Keratinocyte (primary cell): ENCODE measurements around the gene MRPS22. TPM values are rescaled to one million over a fixed set of nuclear protein-coding genes. Genes with fewer than 3 reads are reported as not detected.

Source experiments
- DNase-seq: peaks from one replicate; pipeline ENCODE4 v3.0.0-alpha.2; 2011; ENCODE audit warnings: low read depth, missing footprints, low spot score
- FAIRE-seq: peaks from 2 replicates; lab custom pipeline; 2011; peaks lifted over from hg19 to GRCh38; lab: Jason Lieb, UNC
- H2AFZ ChIP-seq: 2 replicates; pipeline ENCODE4 v1.6.0; 2012; ENCODE audit warnings: low read length, control low read depth, inconsistent platforms; ENCODE audit not compliant: control insufficient read depth
- H3K27ac ChIP-seq: 2 replicates; pipeline ENCODE4 v1.5.1; 2011; ENCODE audit warnings: low read length; ENCODE audit not compliant: control insufficient read depth, insufficient read depth
- H3K27me3 ChIP-seq: 3 replicates; pipeline ENCODE4 v1.6.0; 2011; ENCODE audit warnings: low read length; ENCODE audit not compliant: control insufficient read depth, insufficient read depth; ENCODE audit errors: extremely low read depth
- H3K36me3 ChIP-seq, 2 experiments: 2 replicates in 1 of 2; 3 replicates in 1 of 2; pipeline ENCODE4 v1.5.1; 2011; ENCODE audit warnings: low read length in 2 of 2, mild to moderate bottlenecking in 1 of 2; ENCODE audit not compliant: control insufficient read depth in 2 of 2, insufficient read depth in 2 of 2; ENCODE audit errors: extremely low read depth in 1 of 2
- H3K4me1 ChIP-seq: 3 replicates; pipeline ENCODE4 v1.5.1; 2011; ENCODE audit warnings: low read length; ENCODE audit not compliant: control insufficient read depth, insufficient read depth; ENCODE audit errors: extremely low read depth
- H3K4me2 ChIP-seq: 3 replicates; pipeline ENCODE4 v1.6.0; 2011; ENCODE audit warnings: low read depth, low read length; ENCODE audit not compliant: control insufficient read depth, insufficient read depth; ENCODE audit errors: extremely low read depth
- H3K4me3 ChIP-seq, 3 experiments: fragments of 200-600 bp in 1 of 3; sonication (generic) in 1 of 3; 2 replicates in 2 of 3; 3 replicates in 1 of 3; pipeline ENCODE4 v1.5.1; 2011 to 2016; ENCODE audit warnings: low read length in 3 of 3, mild to moderate bottlenecking in 3 of 3, control low read depth in 2 of 3, inconsistent platforms in 1 of 3, low read depth in 1 of 3, mixed read lengths in 1 of 3, mixed run types in 1 of 3, moderate library complexity in 1 of 3; ENCODE audit not compliant: control insufficient read depth in 2 of 3, insufficient read depth in 2 of 3; ENCODE audit errors: extremely low read depth in 1 of 3
- H3K79me2 ChIP-seq: 2 replicates; pipeline ENCODE4 v1.6.0; 2012; ENCODE audit warnings: low read length; ENCODE audit not compliant: control insufficient read depth, insufficient read depth
- H3K9ac ChIP-seq: 3 replicates; pipeline ENCODE4 v1.6.0; 2011; ENCODE audit warnings: low read length; ENCODE audit not compliant: control insufficient read depth, insufficient read depth; ENCODE audit errors: extremely low read depth
- H3K9me1 ChIP-seq: 3 replicates; pipeline ENCODE4 v1.6.0; 2011; ENCODE audit warnings: low read length; ENCODE audit not compliant: control insufficient read depth, insufficient read depth; ENCODE audit errors: extremely low read depth
- H3K9me3 ChIP-seq: 2 replicates; pipeline ENCODE4 v1.5.1; 2012; ENCODE audit warnings: low read depth, low read length; ENCODE audit not compliant: control insufficient read depth
- H4K20me1 ChIP-seq: 3 replicates; pipeline ENCODE4 v1.6.0; 2011; ENCODE audit warnings: low read length; ENCODE audit not compliant: control insufficient read depth, insufficient read depth; ENCODE audit errors: extremely low read depth
- EZH2 ChIP-seq: IDR thresholded peaks from one replicate; pipeline ENCODE4 v1.6.1; 2012; ENCODE audit warnings: inconsistent platforms, mild to moderate bottlenecking, low read length, moderate library complexity
- dilution Hi-C: fragments of 300-500 bp; cut with MboI; formaldehyde crosslinking; loops from one replicate; pipeline ENCODE4 v1.7.0; 2020; ENCODE audit warnings: low sequenced_read_pairs; ENCODE audit not compliant: extremely low pct_ligation_motif_present
- polyA plus RNA-seq, 5 experiments: library from polyadenylated mRNA; depleted of rRNA in 3 of 5; stranded (reverse) in 3 of 5; stranded (forward) in 1 of 5; unstranded in 1 of 5; fragments of >200 nt; gene quantifications; 1 replicate in 1 of 5; 2 replicates in 3 of 5; 3 replicates in 1 of 5; pipeline versions ENCODE4 v1.2.1 to v1.2.3, GENCODE V29; 2011 to 2012; ENCODE audit warnings: missing spikeins in 2 of 5, low read depth in 1 of 5, low replicate concordance in 1 of 5
- TF ChIP-seq, protein P1 (sequence below), 3 experiments: IDR thresholded peaks in 1 of 3; conservative IDR thresholded peaks in 1 of 3; optimal IDR thresholded peaks in 1 of 3; 2 replicates in 2 of 3; 3 replicates in 1 of 3; pipeline versions ENCODE3 to v1.5.1; 2011; ENCODE audit warnings: low read length in 3 of 3, mild to moderate bottlenecking in 3 of 3, moderate library complexity in 2 of 3, control low read depth in 1 of 3, inconsistent platforms in 1 of 3; ENCODE audit not compliant: insufficient read depth in 2 of 3; ENCODE audit errors: extremely low read depth in 1 of 3

MRPS22 gene
- polyA plus RNA-seq, 1 donor (not counting 4 experiments of a cell fraction or from before 2014, with no cell fraction given), result 91.9 TPM

DNA sequence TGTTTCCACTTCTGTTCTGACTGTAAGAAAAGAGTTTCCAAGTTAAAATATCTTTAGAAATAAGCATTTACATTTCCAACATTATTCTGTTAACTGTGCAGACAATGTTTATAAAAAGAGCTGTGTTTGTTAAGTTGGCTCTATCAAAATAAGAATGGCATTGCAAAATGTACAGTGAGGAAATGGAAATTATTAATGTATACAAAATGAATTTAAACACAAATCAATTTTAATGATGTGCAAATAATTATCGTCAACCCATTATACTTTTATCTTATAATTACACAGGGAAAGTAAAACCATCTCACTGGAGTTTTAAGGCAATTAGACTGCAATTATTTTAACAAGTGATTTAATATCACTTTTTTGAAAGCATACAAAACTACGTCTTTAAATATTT, 17.5 kb downstream of the MRPS22 start:
- Histone ChIP-seq H2AFZ (no peak overlapping the region), H3K27me3 (no peaks in the 10 kb centered on the region), H3K9ac (no peak overlapping the region), H3K9me1 (no peaks in the 10 kb centered on the region), H3K4me2 (no peak overlapping the region), H3K4me3 (no peak overlapping the region), H3K9me3 (no peaks in the 10 kb centered on the region), H3K4me1 (no peaks in the 10 kb centered on the region), H4K20me1 (no peaks in the 10 kb centered on the region), H3K27ac (no peak overlapping the region), H3K79me2 (no peaks in the 10 kb centered on the region), H3K36me3 (peaks cover 26 to 43% of the 10 kb centered on the region in 2 experiments)
- dilution Hi-C loops, result no loop called here
- DNase-seq (no peak), FAIRE-seq (no peak)
- TF ChIP-seq, protein P1, sequence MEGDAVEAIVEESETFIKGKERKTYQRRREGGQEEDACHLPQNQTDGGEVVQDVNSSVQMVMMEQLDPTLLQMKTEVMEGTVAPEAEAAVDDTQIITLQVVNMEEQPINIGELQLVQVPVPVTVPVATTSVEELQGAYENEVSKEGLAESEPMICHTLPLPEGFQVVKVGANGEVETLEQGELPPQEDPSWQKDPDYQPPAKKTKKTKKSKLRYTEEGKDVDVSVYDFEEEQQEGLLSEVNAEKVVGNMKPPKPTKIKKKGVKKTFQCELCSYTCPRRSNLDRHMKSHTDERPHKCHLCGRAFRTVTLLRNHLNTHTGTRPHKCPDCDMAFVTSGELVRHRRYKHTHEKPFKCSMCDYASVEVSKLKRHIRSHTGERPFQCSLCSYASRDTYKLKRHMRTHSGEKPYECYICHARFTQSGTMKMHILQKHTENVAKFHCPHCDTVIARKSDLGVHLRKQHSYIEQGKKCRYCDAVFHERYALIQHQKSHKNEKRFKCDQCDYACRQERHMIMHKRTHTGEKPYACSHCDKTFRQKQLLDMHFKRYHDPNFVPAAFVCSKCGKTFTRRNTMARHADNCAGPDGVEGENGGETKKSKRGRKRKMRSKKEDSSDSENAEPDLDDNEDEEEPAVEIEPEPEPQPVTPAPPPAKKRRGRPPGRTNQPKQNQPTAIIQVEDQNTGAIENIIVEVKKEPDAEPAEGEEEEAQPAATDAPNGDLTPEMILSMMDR (optimal IDR thresholded peaks at IDR 0.05 in 1 of 3, IDR thresholded peaks at IDR 0.05 in 1 of 3, conservative IDR thresholded peaks at IDR 0.05 in 1 of 3; ENCODE audit: extremely low read depth in 1 of 3, insufficient read depth in 2 of 3, low read length in 3 of 3), result no peak
- no peak for TF ChIP-seq EZH2

DNA sequence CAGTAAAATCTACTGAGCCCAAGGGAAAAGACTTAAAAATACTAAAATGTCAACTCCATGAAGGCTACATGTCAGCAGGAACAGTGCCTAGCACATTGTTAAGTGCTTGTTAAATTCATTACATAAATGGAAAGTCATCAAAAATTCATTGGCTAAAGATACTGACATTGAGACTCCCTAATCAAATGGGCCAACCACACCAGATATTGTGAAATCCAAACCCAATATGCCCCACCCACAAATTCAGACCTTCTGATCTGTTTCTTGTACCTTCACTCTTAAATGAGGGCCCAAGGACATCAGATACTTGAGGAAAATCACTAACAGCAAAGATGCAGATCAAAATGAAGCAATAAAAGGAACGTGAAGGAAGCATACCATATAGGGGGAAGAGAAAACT, 20.7 kb downstream of the MRPS22 start:
- H3K27me3 ChIP-seq, result no peaks in the 10 kb centered on the region
- no peak overlapping the region for H3K27ac ChIP-seq
- no peaks in the 10 kb centered on the region for H3K9me3 ChIP-seq
- FAIRE-seq (no peak), DNase-seq (no peak)
- no peaks in the 10 kb centered on the region for H3K4me1 ChIP-seq
- TF ChIP-seq EZH2, result no peak
- TF ChIP-seq, protein P1 (optimal IDR thresholded peaks at IDR 0.05 in 1 of 3, IDR thresholded peaks at IDR 0.05 in 1 of 3, conservative IDR thresholded peaks at IDR 0.05 in 1 of 3; ENCODE audit: extremely low read depth in 1 of 3, insufficient read depth in 2 of 3, low read length in 3 of 3), result no peak
- H3K36me3 ChIP-seq, result peaks cover 22 to 38% of the 10 kb centered on the region in 2 experiments
- dilution Hi-C loops, result no loop called here
- H3K4me2 ChIP-seq, result no peak overlapping the region
- H2AFZ ChIP-seq, result no peak overlapping the region
- H4K20me1 ChIP-seq, result no peaks in the 10 kb centered on the region
- no peak overlapping the region for H3K4me3 ChIP-seq
- no peaks in the 10 kb centered on the region for H3K9me1 ChIP-seq
- no peak overlapping the region for H3K9ac ChIP-seq
- H3K79me2 ChIP-seq, result no peaks in the 10 kb centered on the region
